K562 (cell line): ENCODE results near the gene CLDN5. TPM values are rescaled to one million over a fixed set of nuclear protein-coding genes. Genes with fewer than 3 reads are reported as not detected.

Source experiments
- polyA plus RNA-seq, 8 experiments: library from polyadenylated mRNA; depleted of rRNA in 4 of 8; stranded (reverse) in 5 of 8; unstranded in 3 of 8; fragments of >200 nt; fragmentation: Nextera tagmentation in 2 of 8; fragmentation: Illumina TruSeq in 1 of 8; extraction: Ambion mirVana in 2 of 8; extraction: Trizol in 1 of 8; gene quantifications; 2 replicates each; pipeline versions ENCODE4 v1.2.1 to v1.2.3, GENCODE V29; 2011 to 2014; ENCODE audit warnings: inconsistent platforms in 1 of 8, missing spikeins in 1 of 8
- total RNA-seq, 7 experiments: library from RNA; depleted of rRNA in 6 of 7; stranded (reverse); fragments of >200 nt in 6 of 7; fragmentation: Illumina TruSeq in 2 of 7; extraction: Trizol in 2 of 7; gene quantifications; 2 replicates each; pipeline versions ENCODE4 v1.2.1 to v1.2.3, GENCODE V29; 2011 to 2021; ENCODE audit warnings: low replicate concordance in 1 of 7
- TF ChIP-seq, protein P1 (sequence below): fragments of 200-600 bp; sonication (generic); IDR thresholded peaks from one replicate; pipeline ENCODE4 v1.6.1; 2012; ENCODE audit warnings: mild to moderate bottlenecking, low read depth, low read length, inconsistent platforms

Gene CLDN5
- total and polyA plus RNA-seq, 9 of the 15 experiments (the other 6 are each of a cell fraction or from before 2014, with no cell fraction given), result 0.20 TPM; not detected in 8

DNA sequence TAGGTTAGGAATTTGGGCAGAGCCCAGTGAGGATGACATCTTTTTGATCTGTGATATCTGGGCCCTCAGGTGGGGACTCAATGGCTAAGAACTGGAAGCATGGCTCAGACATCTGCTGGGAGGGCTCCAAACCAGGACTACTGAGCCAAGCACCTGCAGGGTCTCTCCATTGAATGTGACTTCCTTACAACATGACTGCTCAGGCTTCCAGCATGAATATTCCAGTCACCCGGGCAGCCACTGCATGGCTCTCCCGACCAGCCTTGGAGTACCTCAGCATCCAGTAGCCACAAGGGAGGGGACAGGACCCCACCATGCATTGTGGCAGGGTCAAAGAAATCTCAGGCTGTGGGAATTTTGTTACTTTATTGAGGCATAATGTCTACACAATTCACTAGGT, 35.9 kb downstream of the CLDN5 start (continued):
- TF ChIP-seq, protein P1, sequence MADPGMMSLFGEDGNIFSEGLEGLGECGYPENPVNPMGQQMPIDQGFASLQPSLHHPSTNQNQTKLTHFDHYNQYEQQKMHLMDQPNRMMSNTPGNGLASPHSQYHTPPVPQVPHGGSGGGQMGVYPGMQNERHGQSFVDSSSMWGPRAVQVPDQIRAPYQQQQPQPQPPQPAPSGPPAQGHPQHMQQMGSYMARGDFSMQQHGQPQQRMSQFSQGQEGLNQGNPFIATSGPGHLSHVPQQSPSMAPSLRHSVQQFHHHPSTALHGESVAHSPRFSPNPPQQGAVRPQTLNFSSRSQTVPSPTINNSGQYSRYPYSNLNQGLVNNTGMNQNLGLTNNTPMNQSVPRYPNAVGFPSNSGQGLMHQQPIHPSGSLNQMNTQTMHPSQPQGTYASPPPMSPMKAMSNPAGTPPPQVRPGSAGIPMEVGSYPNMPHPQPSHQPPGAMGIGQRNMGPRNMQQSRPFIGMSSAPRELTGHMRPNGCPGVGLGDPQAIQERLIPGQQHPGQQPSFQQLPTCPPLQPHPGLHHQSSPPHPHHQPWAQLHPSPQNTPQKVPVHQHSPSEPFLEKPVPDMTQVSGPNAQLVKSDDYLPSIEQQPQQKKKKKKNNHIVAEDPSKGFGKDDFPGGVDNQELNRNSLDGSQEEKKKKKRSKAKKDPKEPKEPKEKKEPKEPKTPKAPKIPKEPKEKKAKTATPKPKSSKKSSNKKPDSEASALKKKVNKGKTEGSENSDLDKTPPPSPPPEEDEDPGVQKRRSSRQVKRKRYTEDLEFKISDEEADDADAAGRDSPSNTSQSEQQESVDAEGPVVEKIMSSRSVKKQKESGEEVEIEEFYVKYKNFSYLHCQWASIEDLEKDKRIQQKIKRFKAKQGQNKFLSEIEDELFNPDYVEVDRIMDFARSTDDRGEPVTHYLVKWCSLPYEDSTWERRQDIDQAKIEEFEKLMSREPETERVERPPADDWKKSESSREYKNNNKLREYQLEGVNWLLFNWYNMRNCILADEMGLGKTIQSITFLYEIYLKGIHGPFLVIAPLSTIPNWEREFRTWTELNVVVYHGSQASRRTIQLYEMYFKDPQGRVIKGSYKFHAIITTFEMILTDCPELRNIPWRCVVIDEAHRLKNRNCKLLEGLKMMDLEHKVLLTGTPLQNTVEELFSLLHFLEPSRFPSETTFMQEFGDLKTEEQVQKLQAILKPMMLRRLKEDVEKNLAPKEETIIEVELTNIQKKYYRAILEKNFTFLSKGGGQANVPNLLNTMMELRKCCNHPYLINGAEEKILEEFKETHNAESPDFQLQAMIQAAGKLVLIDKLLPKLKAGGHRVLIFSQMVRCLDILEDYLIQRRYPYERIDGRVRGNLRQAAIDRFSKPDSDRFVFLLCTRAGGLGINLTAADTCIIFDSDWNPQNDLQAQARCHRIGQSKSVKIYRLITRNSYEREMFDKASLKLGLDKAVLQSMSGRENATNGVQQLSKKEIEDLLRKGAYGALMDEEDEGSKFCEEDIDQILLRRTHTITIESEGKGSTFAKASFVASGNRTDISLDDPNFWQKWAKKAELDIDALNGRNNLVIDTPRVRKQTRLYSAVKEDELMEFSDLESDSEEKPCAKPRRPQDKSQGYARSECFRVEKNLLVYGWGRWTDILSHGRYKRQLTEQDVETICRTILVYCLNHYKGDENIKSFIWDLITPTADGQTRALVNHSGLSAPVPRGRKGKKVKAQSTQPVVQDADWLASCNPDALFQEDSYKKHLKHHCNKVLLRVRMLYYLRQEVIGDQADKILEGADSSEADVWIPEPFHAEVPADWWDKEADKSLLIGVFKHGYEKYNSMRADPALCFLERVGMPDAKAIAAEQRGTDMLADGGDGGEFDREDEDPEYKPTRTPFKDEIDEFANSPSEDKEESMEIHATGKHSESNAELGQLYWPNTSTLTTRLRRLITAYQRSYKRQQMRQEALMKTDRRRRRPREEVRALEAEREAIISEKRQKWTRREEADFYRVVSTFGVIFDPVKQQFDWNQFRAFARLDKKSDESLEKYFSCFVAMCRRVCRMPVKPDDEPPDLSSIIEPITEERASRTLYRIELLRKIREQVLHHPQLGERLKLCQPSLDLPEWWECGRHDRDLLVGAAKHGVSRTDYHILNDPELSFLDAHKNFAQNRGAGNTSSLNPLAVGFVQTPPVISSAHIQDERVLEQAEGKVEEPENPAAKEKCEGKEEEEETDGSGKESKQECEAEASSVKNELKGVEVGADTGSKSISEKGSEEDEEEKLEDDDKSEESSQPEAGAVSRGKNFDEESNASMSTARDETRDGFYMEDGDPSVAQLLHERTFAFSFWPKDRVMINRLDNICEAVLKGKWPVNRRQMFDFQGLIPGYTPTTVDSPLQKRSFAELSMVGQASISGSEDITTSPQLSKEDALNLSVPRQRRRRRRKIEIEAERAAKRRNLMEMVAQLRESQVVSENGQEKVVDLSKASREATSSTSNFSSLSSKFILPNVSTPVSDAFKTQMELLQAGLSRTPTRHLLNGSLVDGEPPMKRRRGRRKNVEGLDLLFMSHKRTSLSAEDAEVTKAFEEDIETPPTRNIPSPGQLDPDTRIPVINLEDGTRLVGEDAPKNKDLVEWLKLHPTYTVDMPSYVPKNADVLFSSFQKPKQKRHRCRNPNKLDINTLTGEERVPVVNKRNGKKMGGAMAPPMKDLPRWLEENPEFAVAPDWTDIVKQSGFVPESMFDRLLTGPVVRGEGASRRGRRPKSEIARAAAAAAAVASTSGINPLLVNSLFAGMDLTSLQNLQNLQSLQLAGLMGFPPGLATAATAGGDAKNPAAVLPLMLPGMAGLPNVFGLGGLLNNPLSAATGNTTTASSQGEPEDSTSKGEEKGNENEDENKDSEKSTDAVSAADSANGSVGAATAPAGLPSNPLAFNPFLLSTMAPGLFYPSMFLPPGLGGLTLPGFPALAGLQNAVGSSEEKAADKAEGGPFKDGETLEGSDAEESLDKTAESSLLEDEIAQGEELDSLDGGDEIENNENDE, result no peak
